H1 (cell line): ENCODE results near the gene CEACAM16.

Experiments
- CTCF ChIP-seq, 3 experiments: IDR thresholded peaks; 1 replicate in 2 of 3; 2 replicates in 1 of 3; pipeline versions ENCODE4 v1.5.1 to v1.6.1; 2011; ENCODE audit warnings: low read length in 3 of 3, mild to moderate bottlenecking in 3 of 3, inconsistent platforms in 2 of 3, low read depth in 1 of 3, moderate library complexity in 1 of 3; ENCODE audit not compliant: insufficient read depth in 1 of 3; ENCODE audit errors: control extremely low read depth in 1 of 3
- NANOG ChIP-seq: IDR thresholded peaks from 2 replicates; pipeline ENCODE4 v1.6.1; 2011; ENCODE audit warnings: low read length, low read depth, mild to moderate bottlenecking, inconsistent platforms; ENCODE audit not compliant: insufficient read depth, poor library complexity, severe bottlenecking

- TF ChIP-seq CTCF (IDR thresholded peaks at IDR 0.05; ENCODE audit: control extremely low read depth in 1 of 3, insufficient read depth in 1 of 3, low read depth in 1 of 3, low read length in 3 of 3), result no peak
- no peak for TF ChIP-seq NANOG
These were observed 21.7 kb upstream of the CEACAM16 start for GRCh38 chr19:44677019-44677811.
